ENCODE results near the gene PLPPR2. TPM values are rescaled to one million over a fixed set of nuclear protein-coding genes. Genes with fewer than 3 reads are reported as not detected.

PLPPR2 gene
- total RNA-seq, 1 donor from 2014 or later = 21.4 TPM

GRCh38 chr19:11356676-11357550 is 1.7 kb downstream of the PLPPR2 start:
- DNase-seq (ENCODE audit: low spot score in 2 of 2, unreplicated experiment in 2 of 2) = no peak
- Mint-ChIP-seq H3K27me3 (ENCODE audit: low read depth) (peaks cover 55% of the 10 kb centered on the region), H3K36me3 (peaks cover 8% of the 10 kb centered on the region), H3K4me3 (no peak overlapping the region), H3K9me3 (no peaks in the 10 kb centered on the region), H3K4me1 (peaks cover 9% of the 10 kb centered on the region), H3K27ac (no peak overlapping the region)
- TF ChIP-seq CTCF (IDR thresholded peaks at IDR 0.05; ENCODE audit: unreplicated experiment) = no peak

- H3K27me3 Mint-ChIP-seq (ENCODE audit: low read depth) = peaks cover 63% of the 10 kb centered on the region
- peaks cover 9% of the 10 kb centered on the region for H3K4me1 Mint-ChIP-seq
- H3K36me3 Mint-ChIP-seq = peaks cover 8% of the 10 kb centered on the region
- H3K4me3 Mint-ChIP-seq = no peak overlapping the region
- no peak overlapping the region for H3K27ac Mint-ChIP-seq
- DNase-seq (ENCODE audit: low spot score in 2 of 2, unreplicated experiment in 2 of 2) = no peak
- H3K9me3 Mint-ChIP-seq = no peaks in the 10 kb centered on the region
- no peak for TF ChIP-seq CTCF (IDR thresholded peaks at IDR 0.05; ENCODE audit: unreplicated experiment)
Measured at GRCh38 chr19:11359421-11359820, 4.2 kb downstream of the PLPPR2 start.

GRCh38 chr19:11361037-11361770 is 6.0 kb downstream of the PLPPR2 start:
- Mint-ChIP-seq H3K36me3 (peaks cover 15% of the 10 kb centered on the region), H3K4me3 (peak overlapping the region; percentile 39), H3K4me1 (peaks cover 3% of the 10 kb centered on the region), H3K27me3 (ENCODE audit: low read depth) (peaks cover 56% of the 10 kb centered on the region), H3K9me3 (no peaks in the 10 kb centered on the region), H3K27ac (no peak overlapping the region)
- no peak for TF ChIP-seq CTCF (IDR thresholded peaks at IDR 0.05; ENCODE audit: unreplicated experiment)
- DNase-seq (ENCODE audit: low spot score in 2 of 2, unreplicated experiment in 2 of 2) = peak in 1 of 2 experiments; percentile 50

- DNase-seq (ENCODE audit: low spot score in 2 of 2, unreplicated experiment in 2 of 2) = no peak
- Mint-ChIP-seq H3K9me3 (no peaks in the 10 kb centered on the region), H3K4me3 (peak overlapping the region; percentile 39), H3K27ac (no peak overlapping the region), H3K36me3 (peaks cover 15% of the 10 kb centered on the region), H3K4me1 (no peaks in the 10 kb centered on the region), H3K27me3 (ENCODE audit: low read depth) (peaks cover 48% of the 10 kb centered on the region)
- TF ChIP-seq CTCF (IDR thresholded peaks at IDR 0.05; ENCODE audit: unreplicated experiment) = no peak
Measured at GRCh38 chr19:11361771-11362731, 6.8 kb downstream of the PLPPR2 start.

- TF ChIP-seq CTCF (IDR thresholded peaks at IDR 0.05; ENCODE audit: unreplicated experiment) = no peak
- Mint-ChIP-seq H3K27me3 (ENCODE audit: low read depth) (peaks cover 38% of the 10 kb centered on the region), H3K4me3 (no peak overlapping the region), H3K9me3 (no peaks in the 10 kb centered on the region), H3K27ac (no peak overlapping the region), H3K36me3 (peaks cover 15% of the 10 kb centered on the region), H3K4me1 (no peaks in the 10 kb centered on the region)
- no peak for DNase-seq (ENCODE audit: low spot score in 2 of 2, unreplicated experiment in 2 of 2)
Measured at GRCh38 chr19:11363881-11364280, 8.6 kb downstream of the PLPPR2 start.
